Endothelial cell of umbilical vein (primary cell): ENCODE measurements around the gene CRYAB.

ENCODE experiments used
- CTCF ChIP-seq, 2 donors: IDR thresholded peaks; 1 replicate in 1 of 2; 2 replicates in 1 of 2; pipeline ENCODE4 v1.5.1; 2011; ENCODE audit warnings: low read length in 2 of 2, mild to moderate bottlenecking in 2 of 2, moderate library complexity in 2 of 2, control low read depth in 1 of 2, inconsistent platforms in 1 of 2, low read depth in 1 of 2; ENCODE audit not compliant: insufficient read depth in 1 of 2; ENCODE audit errors: extremely low read depth in 1 of 2
- EZH2 ChIP-seq: IDR thresholded peaks from 2 replicates; pipeline ENCODE4 v1.6.1; 2012; ENCODE audit warnings: borderline replicate concordance, low read depth, mild to moderate bottlenecking, moderate library complexity, low read length, inconsistent platforms; ENCODE audit not compliant: severe bottlenecking
- FOS ChIP-seq: IDR thresholded peaks from 2 replicates; pipeline ENCODE4 v1.6.1; 2011; ENCODE audit warnings: mild to moderate bottlenecking, low read length, moderate library complexity, borderline replicate concordance; ENCODE audit not compliant: insufficient read depth
- GATA2 ChIP-seq: IDR thresholded peaks from 2 replicates; pipeline ENCODE4 v1.7.0; 2011; ENCODE audit warnings: low read depth, mild to moderate bottlenecking, moderate library complexity, mixed read lengths, low read length; ENCODE audit not compliant: insufficient read length, insufficient read depth
- JUN ChIP-seq: IDR thresholded peaks from 2 replicates; pipeline ENCODE4 v1.6.1; 2011; ENCODE audit warnings: borderline replicate concordance, low read depth; ENCODE audit not compliant: insufficient read length, insufficient read depth
- MAX ChIP-seq: IDR thresholded peaks from 2 replicates; pipeline ENCODE4 v1.6.1; 2011; ENCODE audit not compliant: insufficient read depth, insufficient read length
- MYC ChIP-seq: IDR thresholded peaks from one replicate; pipeline ENCODE4 v1.6.1; 2011; ENCODE audit warnings: mild to moderate bottlenecking, low read depth, low read length
- POLR2A ChIP-seq: IDR thresholded peaks from 2 replicates; pipeline ENCODE4 v1.6.1; 2012; ENCODE audit warnings: low read depth, mild to moderate bottlenecking, control low read depth, low read length
- POLR2AphosphoS5 ChIP-seq: IDR thresholded peaks from 2 replicates; pipeline ENCODE4 v1.6.1; 2012; ENCODE audit warnings: low read depth, mild to moderate bottlenecking, control low read depth, low read length, moderate library complexity; ENCODE audit not compliant: insufficient read depth

- TF ChIP-seq CTCF (IDR thresholded peaks at IDR 0.05; ENCODE audit: extremely low read depth in 1 of 2, insufficient read depth in 1 of 2, low read depth in 1 of 2, low read length in 2 of 2): no peak
- TF ChIP-seq POLR2A: no peak
- TF ChIP-seq EZH2: no peak
- TF ChIP-seq MAX: no peak
- no peak for TF ChIP-seq MYC
- TF ChIP-seq FOS: no peak
- no peak for TF ChIP-seq POLR2AphosphoS5
- TF ChIP-seq JUN: no peak
- TF ChIP-seq GATA2: no peak
These were observed 21.0 kb upstream of the CRYAB start for GRCh38 chr11:111932611-111932950.
